ENCODE data around the gene ACSL1.
"Not testable (repeated sequence)": the region's sequence is repeated elsewhere in the genome, so short reads cannot be mapped to it uniquely, and the experiment has no call there.

ACSL1 gene

DNA sequence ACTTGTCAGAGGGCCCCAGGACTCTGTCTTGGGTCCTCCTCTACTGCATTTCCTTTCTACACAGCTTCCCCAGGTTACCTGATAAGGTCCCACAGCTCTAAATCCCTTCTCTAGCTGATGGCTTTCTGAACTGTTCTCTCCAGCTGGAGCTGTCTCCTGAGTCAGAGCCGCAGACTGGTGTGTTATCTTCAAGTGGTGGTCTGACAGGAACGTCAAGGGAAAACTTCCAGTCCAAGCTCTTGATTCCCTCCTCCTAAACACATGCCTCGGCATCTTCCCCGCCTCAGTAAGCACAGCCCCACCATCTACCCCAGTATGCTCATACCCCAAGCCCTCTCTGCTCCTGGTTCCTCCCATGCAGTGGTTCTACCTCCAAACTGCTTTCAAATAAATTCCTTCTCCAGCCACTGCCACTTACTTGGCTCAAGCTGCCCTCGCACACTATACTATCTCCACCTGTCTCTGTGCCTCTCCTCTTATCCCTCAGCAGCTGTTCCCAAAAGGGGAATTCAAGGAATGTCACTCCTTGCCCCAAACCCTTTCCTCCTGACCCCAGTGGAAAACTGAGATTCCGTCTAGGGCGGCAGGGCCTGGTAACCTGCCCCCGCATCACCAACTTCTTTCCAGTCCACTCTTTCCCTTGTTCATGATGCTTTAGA, 74.7 kb downstream of the ACSL1 start:
- DNase-seq: no peak

DNA sequence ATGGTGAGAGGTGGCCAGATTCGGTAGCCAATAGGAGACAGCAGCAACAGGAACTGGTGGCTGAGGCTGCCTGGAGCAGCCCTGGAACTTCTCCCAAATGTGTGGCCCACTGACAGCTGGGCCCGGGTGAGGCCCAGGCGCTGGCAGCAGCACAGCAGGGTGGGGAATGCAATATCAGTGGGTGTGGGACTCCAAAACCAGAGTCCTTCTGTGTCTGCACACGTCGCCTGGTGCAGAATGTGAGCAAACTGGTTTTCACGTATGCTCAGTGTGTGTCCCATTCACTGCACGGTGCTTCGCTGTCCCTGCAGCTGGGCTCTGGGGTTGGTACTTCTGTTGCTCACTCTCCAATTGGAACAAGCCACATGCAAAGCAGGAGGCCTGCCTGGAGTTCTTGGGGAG, 77.5 kb downstream of the ACSL1 start:
- DNase-seq: no peak

DNA sequence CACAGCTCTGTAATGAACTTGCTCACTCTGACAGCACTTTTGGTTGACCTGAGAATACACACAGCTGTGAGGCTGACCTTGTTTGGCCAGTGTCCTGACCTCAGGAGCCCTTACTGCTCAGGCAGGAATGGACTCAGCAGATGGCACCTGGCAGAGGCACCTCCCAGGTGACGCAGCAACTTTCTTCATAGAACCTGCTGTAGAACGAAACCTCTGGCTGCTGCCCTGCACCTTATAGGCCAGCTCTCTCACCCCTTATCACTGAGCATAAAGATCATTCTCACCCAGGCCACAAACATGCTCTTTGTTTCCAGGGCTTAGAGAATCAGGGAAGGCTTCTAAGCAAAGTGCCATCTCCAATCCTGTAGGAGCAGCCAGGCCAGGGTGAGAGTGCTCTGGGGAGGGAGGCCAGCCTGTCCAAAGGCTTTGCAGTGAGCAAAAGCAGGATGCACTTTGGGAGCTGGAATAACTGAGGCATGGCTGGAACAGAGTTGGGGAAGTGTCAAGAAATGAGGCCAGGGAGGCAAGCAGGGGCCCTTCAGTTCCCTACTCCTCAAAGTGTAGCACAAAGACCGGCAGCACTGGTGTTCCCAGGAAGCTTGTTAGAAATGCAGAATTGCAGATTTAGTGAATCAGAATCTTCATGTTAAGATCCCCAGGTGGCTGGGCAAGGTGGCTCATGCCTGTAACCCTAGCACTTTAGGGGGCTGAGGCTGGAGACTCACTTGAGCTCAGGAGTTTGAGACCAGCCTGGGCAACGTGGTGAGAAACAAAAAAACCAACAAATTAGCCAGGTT, 78.5 kb downstream of the ACSL1 start:
- DNase-seq: peak; percentile 7

DNA sequence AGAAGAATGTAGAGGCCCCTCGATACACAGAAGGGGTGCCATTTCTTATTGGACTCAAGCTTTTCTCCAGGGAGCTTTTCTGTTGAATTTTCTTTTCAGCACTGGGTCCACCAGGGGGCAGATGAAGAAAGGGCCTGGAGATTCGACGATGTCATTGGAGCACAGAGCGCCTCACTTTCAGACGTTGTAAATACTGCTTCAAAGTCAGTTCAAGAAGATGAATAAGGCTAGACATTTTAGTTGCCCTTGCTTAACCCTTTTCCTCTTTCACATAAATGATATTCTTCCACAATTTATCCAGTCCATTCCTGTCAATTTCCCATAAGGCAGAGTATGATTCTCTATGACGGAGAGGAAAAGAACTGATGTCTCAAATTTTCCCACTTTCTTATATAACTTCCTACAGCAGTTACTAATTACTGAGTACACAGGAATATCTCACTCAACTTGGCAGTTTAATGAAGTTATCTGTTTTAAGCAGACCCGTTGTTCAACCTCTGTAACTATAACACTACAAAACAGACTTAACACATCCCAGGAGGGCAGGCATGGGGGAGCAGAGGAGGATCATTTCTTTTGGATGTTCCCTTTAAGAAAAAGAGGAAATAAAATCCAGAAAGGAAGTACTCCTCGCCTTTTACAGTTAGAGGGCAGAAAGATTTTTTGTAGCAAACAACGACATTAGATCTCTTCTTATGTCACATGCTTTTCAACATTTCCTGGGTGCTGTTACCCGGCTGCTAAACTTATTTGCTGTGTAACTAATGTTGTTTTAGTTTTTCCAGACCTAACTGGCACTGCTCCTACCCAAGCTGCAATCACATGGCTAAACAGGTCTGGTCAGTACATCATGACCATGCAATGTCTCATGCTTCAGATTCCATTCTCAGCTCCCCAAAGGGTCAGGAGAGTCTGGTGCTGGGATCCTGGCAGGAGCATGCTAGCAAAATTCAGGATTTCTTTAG, 79.7 kb downstream of the ACSL1 start:
- DNase-seq: peak; percentile 76

DNA sequence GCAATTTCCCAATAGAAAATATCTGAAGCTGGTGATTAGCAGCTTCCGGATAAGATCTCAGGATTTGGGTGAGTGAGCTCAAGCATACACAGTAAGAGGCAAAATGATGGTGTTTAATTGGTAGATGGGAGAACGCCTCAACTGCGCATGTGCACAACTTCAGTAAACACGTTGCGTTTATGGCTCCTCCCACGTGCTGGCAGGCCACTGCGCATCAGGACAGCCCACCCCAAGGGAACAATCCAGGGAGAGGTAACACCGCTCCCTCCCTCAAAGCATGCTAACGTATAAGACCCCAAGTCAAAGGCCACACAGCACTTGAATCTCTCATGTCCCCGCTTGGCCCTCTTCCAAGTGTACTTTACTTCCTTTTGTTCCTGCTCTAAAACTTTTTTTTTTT, 81.5 kb downstream of the ACSL1 start:
- no peak for DNase-seq

DNA sequence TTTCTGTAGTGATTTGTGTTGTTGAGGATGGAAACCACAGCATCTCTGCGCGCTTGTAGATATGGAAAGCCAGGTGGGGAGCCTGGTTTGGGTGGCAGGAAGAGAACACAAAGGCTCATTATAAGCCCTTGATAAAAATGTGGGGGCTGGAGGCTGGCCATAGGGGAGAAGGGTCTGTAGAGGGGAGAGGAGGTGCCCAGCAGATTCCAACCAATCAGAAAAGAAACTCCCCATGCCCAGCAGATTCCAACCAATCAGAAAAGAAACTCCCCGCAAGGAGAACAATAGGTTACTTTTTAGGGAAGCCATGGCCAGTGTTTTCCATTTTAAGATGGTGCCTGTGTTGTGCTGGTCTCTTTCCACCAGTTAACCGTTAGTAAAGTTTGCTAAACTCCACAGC, 82.1 kb downstream of the ACSL1 start:
- no peak for DNase-seq

DNA sequence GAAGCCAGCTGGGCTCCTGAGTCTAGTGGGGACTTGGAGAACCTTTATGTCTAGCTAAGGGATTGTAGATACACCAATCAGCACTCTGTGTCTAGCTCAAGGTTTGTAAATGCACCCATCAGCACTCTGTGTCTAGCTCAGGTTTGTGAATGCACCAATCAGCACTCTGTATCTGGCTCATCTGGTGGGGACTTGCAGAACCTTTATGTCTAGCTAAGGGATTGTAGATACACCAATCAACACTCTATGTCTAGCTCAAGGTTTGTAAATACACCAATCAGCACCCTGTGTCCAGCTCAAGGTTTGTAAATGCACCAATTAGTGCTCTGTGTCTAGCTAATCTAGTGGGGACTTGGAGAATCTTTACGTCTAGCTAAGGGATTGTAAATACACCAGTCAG, 84.1 kb downstream of the ACSL1 start:
- DNase-seq: not testable (repeated sequence)

DNA sequence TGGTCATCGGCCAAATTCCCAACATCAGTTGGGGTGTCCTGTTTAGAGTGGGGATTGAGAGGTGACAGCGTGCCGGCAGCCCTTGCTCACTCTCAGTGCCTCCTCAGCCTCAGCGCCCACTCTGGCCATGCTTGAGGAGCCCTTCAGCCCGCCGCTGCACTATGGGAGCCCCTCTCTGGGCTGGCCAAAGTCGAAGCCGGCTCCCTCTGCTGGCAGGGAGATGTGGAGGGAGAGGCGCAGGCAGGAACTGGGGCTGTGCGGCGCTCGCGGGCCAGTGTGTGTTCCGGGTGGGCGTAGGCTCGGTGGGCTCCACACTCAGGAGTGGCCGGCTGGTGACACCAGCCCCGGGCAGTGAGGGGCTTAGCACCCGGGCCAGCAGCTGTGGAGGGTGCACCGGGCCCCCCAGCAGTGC, 84.8 kb downstream of the ACSL1 start:
- DNase-seq: no peak

DNA sequence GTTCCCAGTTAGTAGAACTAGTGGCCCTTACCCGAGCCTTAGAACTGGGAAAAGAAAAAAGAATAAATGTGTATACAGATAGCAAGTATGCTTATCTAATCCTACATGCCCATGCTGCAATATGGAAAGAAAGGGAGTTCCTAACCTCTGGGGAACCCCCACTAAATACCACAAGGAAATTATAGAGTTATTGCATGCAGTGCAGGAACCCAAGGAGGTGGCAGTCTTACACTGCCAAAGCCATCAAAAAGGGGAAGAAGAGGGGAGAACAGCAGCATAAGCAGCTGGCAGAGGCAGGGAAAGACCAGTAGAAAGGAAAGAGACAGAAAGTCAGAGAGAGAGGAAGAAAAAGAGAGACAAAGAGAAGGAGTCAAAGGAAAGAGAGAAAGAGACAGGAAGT, 86.2 kb downstream of the ACSL1 start:
- not testable (repeated sequence) for DNase-seq

DNA sequence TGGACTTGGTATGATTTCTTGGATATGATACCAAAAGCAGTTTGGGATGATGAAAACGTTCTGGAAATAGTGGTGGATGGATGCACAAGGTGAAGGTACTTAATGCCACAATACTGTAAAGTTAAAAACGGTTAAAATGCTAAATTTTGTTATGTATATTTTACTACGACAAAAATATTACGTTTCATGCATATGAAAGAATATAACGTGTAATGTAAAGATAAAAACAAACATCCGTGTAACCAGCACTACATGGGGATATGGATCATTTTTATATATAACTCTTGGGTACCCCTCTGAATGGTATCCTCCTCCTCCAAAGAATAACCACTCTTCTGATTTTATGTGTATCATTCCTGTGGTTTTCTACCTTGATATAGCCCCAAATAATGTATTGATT, 91.0 kb downstream of the ACSL1 start:
- DNase-seq: no peak

DNA sequence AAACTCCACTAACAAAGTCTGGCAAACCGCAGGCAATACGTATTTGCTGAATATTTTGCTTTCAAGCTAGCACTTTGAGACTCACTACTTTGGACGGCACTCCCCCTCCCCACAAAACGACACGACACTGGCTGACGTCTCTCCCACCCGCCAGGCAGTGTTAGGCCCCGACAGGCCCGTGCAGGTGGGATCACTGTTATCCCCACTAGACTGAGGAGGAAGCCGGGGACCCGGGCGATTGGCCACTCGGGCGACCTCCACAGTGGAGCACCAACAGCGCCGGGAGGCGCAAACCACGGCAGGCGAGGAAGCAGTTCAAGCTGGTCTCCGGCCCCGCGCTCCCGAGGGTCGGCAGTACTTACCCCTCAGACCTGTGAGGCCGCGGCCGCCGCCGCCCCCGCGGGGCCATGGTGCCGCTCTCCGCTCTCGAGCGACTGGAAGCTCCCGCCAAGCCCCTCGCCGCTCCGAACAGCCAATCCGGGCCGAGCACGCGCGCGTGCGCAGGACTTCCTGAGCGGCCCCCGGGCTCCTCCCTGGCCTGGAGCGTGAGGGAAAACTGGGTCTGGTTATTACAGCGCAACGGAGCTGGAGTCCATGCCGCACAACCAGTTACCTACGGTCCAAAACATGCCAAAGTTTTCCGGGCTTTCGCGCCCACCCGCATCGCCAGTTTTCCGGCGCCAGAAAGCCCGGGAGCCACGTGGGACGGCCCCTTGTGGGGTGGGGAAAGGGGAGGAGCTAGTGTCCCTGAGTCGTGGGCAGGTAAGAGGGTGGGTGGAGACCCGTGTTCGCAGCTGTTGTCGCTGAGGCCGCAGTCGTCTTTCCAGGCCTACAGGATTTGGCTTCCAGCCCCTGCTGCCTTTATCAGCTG, 91.9 kb downstream of the ACSL1 start, which contains the start of gene CENPU:
CENPU (minus strand) TSS at position 443 of the 871 bp plus-strand sequence; CDS start at position 409, 34 bp downstream.
- DNase-seq: peak; percentile 98

DNA sequence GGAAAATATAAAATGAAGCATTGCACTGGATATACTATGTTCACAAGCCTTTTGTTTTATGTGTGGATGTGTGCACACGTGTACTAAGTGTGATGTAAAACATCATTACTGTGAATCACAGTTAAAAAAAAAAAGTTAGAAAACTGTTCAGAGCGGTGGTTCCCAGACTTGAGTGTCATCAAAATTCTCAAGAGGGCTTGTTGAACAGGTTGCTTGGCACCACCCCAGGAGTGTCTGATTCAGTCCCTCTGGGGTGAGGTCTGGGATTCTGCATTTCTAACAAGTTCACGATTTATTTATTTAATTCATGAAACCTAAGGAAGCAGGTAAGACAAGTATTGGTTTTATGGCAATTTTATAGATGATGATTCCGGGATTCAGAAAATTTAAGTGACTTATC, 93.6 kb downstream of the ACSL1 start:
- no peak for DNase-seq

DNA sequence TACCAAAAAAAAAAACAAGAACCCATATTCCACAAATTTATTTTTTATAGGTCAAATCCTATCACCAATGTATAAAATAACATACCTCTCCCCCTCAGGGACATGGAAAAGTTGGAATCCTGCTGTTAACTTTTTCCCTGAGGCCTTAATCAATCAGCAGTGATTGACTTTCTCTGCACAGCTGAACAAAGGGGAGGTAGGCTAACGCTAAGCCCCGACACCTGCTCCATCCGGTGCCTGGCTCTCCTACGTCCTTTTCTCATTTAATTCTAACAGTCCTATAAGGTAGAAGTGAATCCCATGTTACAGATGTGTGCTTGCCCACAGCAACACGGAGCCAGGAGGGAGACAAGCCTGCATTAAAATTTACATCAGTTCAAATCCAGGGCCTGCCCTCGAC, 94.7 kb downstream of the ACSL1 start:
- DNase-seq: peak; percentile 9

DNA sequence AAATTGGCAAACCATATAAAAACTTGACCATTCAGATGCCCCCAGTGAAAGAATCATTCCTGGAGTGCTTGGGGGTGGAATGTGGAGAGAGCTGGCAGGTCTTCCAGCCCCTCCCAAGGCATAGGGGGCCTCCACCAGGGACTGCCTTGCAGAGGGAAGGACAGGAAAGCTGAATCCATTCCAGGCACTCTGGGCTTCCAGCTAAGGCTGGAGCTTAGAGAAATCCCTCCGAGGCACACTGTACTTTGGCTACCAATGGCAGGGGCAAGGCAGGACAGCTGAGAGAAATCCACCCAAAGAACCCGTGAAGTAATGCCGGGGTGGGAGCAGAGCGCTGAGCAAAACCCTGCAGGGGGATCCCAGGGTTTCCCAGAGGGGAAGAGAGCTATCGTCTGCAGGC, 95.8 kb downstream of the ACSL1 start:
- no peak for DNase-seq

DNA sequence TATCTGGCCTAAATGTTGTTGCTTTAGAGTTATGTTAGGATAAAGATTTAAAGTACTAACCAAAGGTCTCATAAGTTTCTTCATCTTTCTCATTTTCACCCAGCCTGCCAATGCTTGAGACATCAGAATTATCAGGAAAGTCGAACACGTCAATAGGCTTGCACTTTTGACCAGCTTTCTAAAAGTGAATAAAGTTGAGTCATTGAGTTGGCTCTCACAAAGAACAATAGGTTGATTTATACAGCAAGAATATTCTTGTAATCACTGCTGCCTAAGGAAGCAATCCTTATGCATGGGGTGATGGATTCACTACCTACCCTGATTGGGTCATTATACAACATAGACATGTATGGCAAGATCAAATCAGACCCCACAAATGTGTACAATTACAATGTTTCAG, 96.9 kb downstream of the ACSL1 start:
- no peak for DNase-seq

DNA sequence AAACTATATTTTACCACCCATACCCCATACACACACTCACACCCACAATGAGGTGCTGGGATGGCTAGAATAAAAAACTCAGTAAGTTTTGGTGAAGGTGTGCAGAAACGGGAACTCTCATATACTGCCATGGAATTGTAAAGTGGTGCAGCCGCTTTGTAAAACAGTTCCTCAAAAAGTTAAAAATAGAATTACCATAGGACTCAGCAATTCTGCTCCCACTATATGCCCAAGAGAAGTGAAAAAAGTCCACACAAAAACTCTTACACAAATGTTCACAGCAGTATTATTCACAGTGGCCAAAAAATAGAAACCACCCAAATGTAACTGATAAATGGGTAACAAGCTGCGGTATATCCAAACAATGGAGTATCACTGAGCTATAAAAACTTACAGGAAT, 98.3 kb downstream of the ACSL1 start:
- DNase-seq: no peak

DNA sequence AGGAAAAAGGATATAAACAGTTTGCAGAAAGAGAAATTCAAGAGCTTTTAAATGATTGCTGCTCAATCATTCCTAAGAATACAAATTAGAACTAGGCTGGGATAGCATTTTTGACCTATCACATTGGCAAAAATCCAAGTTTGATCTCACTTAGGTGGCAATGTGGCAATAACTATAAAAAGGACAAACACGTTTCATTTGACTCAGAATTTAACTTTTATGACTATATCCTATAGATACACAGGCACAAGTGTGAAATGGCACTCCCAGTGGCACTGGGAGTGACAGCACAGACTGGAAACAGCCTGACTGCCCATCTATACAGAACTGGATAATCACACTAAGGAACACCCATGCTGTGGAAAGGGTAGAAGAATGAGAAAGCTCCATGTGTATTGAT, 103.0 kb downstream of the ACSL1 start:
- no peak for DNase-seq

DNA sequence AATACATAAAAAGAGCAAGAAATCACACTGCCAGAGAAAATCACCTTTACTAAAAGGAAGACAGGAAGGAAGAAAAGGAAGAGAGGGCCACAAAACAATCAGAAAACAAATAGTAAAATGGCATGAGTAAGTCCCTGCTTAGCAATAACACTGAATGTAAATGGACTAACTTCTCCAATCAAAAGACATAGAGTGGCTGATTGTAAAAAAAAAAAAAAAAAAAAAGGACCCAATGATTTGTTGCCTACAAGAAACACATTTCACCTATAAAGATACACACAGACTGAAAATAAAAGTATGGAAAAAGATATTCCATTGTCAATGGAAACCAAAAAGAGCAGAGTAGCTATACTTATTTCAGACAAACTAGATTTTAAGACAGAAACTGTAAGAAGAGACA, 104.5 kb downstream of the ACSL1 start:
- no peak for DNase-seq

DNA sequence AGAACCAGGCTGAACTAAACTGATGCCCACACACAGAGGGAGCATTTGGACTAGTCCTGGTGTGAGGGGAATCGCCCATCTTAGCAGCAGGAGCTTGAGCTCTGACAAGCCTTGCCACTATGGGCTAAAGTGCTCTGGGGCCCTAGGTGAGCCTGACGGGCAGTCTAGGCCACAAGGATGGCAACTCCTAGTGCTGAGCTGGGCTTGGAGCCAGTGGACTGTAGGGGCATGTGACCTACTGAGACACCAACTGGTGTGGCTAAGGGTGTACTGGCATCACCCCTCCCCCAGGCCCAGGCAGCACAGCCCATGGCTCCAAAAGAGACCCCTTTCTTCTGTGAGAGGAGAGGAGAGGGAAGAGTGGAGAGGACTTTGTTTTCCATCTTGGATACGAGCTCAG, 106.4 kb downstream of the ACSL1 start:
- DNase-seq: no peak

DNA sequence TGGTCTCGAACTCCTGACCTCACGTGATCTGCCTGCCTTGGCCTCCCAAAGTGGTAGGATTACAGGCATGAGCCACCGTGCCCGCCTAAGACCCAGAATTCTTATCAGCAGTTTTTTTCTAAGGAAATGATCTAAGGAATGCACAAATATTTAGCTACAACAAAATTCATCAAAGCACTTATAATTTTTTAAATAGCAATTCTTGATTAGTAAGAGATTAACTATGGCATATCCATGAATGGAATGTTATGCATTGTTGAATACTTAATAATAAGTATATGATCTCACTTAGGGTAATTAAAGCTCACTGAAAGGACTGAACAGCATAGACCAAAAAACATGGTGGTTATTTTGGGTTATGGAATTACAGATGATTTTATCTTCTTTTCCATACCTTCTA, 110.2 kb downstream of the ACSL1 start:
- DNase-seq: no peak

DNA sequence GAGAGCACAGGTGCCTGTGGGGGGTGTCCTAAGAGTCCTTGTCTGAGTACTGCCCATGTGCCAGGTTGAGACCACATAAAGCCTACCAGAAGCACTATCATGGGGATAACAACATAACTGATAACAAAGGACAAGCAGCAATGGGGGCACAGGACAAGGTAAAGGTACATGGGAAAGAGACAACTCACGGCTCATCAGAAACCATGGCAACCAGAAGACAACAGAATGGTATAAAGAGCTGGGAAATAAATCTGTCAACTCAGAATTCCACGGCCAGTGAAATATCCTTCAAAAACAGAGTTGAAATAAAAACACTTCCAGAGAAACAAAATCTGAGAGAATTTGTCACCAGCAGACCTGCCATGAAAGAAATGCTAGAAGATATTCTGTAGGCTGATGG, 111.9 kb downstream of the ACSL1 start:
- DNase-seq: no peak

DNA sequence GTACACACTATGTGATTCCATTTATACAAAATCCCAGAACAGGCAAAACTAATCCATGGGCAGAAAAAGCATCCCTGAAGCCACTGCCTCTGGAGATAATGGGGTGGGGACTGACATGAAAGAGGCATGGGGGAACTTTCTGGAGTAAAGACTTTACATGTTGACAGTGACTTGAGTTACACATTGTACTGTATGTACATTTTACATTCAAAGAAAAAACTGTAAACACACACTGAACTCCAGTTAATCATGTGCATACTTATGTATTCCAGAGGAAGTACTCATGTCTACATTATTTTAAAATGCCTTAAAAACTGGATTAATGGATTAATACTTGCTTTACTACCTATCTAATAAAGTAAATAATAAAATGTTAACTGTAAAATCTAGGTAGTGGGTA, 113.4 kb downstream of the ACSL1 start:
- DNase-seq: no peak
